GM12878 (cell line): ENCODE measurements around the gene TRIM4. TPM values are rescaled to one million over a fixed set of nuclear protein-coding genes. Genes with fewer than 3 reads are reported as not detected.

Experiments used
- ATAC-seq: fragments of 200-7000 bp; cut with Tn5 transposase; 3 replicates; pipeline ENCODE4 v1.9.1; 2020; ENCODE audit warnings: mild to moderate bottlenecking, moderate library complexity
- BruUV-seq: library from RNA; stranded (reverse); fragments of 400-500 nt; replicated peaks from 2 replicates; lab custom pipeline; 2021; lab: Mats Ljungman, UMichigan
- CTCF ChIA-PET: fragments of 300-600 bp; sonication (Branson Sonifier 250); formaldehyde crosslinking; extraction: SDS; loops from one replicate; lab custom pipeline; 2021; ENCODE audit warnings: inconsistent platforms; lab: Yijun Ruan, JAX
- POLR2A ChIA-PET: fragments of 350-600 bp; formaldehyde crosslinking; extraction: SDS; loops from one replicate; lab custom pipeline; 2021; ENCODE audit warnings: inconsistent platforms; lab: Charles Lee
- RAD21 ChIA-PET: fragments of 300-600 bp; sonication (Branson Sonifier 250); formaldehyde crosslinking; loops from one replicate; lab custom pipeline; 2023; ENCODE audit warnings: antibody characterized with exemption; ENCODE audit not compliant: unreplicated experiment; lab: Charles Lee
- SMC1A ChIA-PET: fragments of 300-600 bp; sonication (Branson Sonifier 250); formaldehyde crosslinking; loops from one replicate; lab custom pipeline; 2023; ENCODE audit not compliant: unreplicated experiment, uncharacterized antibody; lab: Charles Lee
- DNase-seq: peaks from one replicate; pipeline ENCODE4 v3.0.0-alpha.2; 2011; ENCODE audit warnings: low read depth, low spot score
- FAIRE-seq: peaks from 3 replicates; lab custom pipeline; 2011; peaks lifted over from hg19 to GRCh38; lab: Jason Lieb, UNC
- H2AFZ ChIP-seq: 2 replicates; pipeline ENCODE4 v1.6.0; 2011; ENCODE audit warnings: low read depth, low read length, control low read depth; ENCODE audit not compliant: control insufficient read depth
- H3K27ac ChIP-seq: 2 replicates; pipeline ENCODE4 v1.5.1; 2011; ENCODE audit warnings: control low read depth; ENCODE audit not compliant: control insufficient read depth, insufficient read depth
- H3K27me3 ChIP-seq, 2 experiments: replicated peaks in 1 of 2; 2 replicates each; pipeline versions ENCODE4 v1.6.0 to v1.6.1; 2011; ENCODE audit warnings: low read length in 1 of 2; ENCODE audit not compliant: control insufficient read depth in 2 of 2, insufficient read depth in 2 of 2
- H3K36me3 ChIP-seq, 2 experiments: 2 replicates each; pipeline ENCODE4 v1.5.1; 2011; ENCODE audit warnings: low read length in 1 of 2; ENCODE audit not compliant: control insufficient read depth in 2 of 2, insufficient read depth in 2 of 2
- H3K4me1 ChIP-seq: 2 replicates; pipeline ENCODE4 v1.6.1; 2011; ENCODE audit warnings: mild to moderate bottlenecking, low read length, moderate library complexity, mixed read lengths; ENCODE audit not compliant: control insufficient read depth, insufficient read depth
- H3K4me2 ChIP-seq: 2 replicates; pipeline ENCODE4 v1.6.0; 2011; ENCODE audit warnings: control low read depth; ENCODE audit not compliant: control insufficient read depth, insufficient read depth
- H3K4me3 ChIP-seq: fragments of 200-600 bp; sonication (generic); 2 replicates; pipeline ENCODE4 v1.5.1; 2016
- H3K79me2 ChIP-seq: 2 replicates; pipeline ENCODE4 v1.6.0; 2011; ENCODE audit warnings: low read length; ENCODE audit not compliant: control insufficient read depth, insufficient read depth
- H3K9ac ChIP-seq: 2 replicates; pipeline ENCODE4 v1.8.0; 2011; ENCODE audit warnings: low read length, control low read depth, mixed read lengths; ENCODE audit not compliant: control insufficient read depth, insufficient read depth
- H3K9me3 ChIP-seq: replicated peaks from 3 replicates; pipeline ENCODE4 v1.5.1; 2011; ENCODE audit warnings: mild to moderate bottlenecking, low read length; ENCODE audit not compliant: control insufficient read depth, insufficient read depth
- H4K20me1 ChIP-seq: 2 replicates; pipeline ENCODE4 v1.6.0; 2011; ENCODE audit not compliant: control insufficient read depth, insufficient read depth
- CUX1 ChIP-seq: IDR thresholded peaks from 2 replicates; pipeline ENCODE4 v1.6.1; 2012; ENCODE audit warnings: improper control_type of control experiment, low read depth, low read length; ENCODE audit not compliant: insufficient replicate concordance
- ETV6 ChIP-seq, 2 experiments: fragments of 450-650 bp in 1 of 2; IDR thresholded peaks in 1 of 2; conservative IDR thresholded peaks in 1 of 2; 2 replicates each; pipeline ENCODE4 v1.6.1; 2014; ENCODE audit warnings: antibody characterized with exemption in 1 of 2, borderline replicate concordance in 1 of 2, low read depth in 1 of 2, mild to moderate bottlenecking in 1 of 2, moderate library complexity in 1 of 2
- IRF3 ChIP-seq: fragments of 450-650 bp; IDR thresholded peaks from 2 replicates; pipeline ENCODE4 v1.6.1; 2014; ENCODE audit warnings: mild to moderate bottlenecking
- NFYA ChIP-seq: IDR thresholded peaks from 2 replicates; pipeline ENCODE4 v1.6.1; 2011; ENCODE audit warnings: low read depth, mild to moderate bottlenecking, low read length, improper control_type of control experiment, borderline replicate concordance
- PAX8 ChIP-seq: fragments of 450-650 bp; IDR thresholded peaks from 2 replicates; pipeline ENCODE4 v1.6.1; 2017; ENCODE audit warnings: mild to moderate bottlenecking, moderate library complexity
- SKIL ChIP-seq: fragments of 450-650 bp; IDR thresholded peaks from 2 replicates; pipeline ENCODE4 v1.6.1; 2017; ENCODE audit warnings: mild to moderate bottlenecking, low read depth, inconsistent platforms; ENCODE audit not compliant: poor library complexity, severe bottlenecking
- ZSCAN29 ChIP-seq: fragments of 450-650 bp; IDR thresholded peaks from 2 replicates; pipeline ENCODE4 v1.6.1; 2017; ENCODE audit warnings: mild to moderate bottlenecking, moderate library complexity
- WGBS: methylation state at CpG from one replicate; pipeline ENCODE4 v1.1.6; 2016; ENCODE audit warnings: low lambda C conversion rate; ENCODE audit not compliant: insufficient replicate concordance, insufficient coverage; ENCODE audit errors: missing lambda C conversion rate; 5-methylcytosine and 5-hydroxymethylcytosine counted together
- in situ Hi-C: fragments of 300-500 bp; cut with MboI; formaldehyde crosslinking; loops from 9 replicates; pipeline ENCODE4 v1.14.3; 2018; ENCODE audit warnings: mixed read lengths
- intact Hi-C: fragments of 100-400 bp; cut with micrococcal nuclease; formaldehyde crosslinking; loops from one replicate; pipeline ENCODE4 v1.14.2; 2022; ENCODE audit not compliant: unreplicated experiment
- polyA plus RNA-seq, 11 experiments: library from polyadenylated mRNA; depleted of rRNA in 4 of 11; unstranded in 6 of 11; stranded (reverse) in 5 of 11; fragments of >200 nt; fragmentation: Nextera tagmentation in 4 of 11; fragmentation: Illumina TruSeq in 1 of 11; extraction: Ambion mirVana in 4 of 11; extraction: Trizol in 1 of 11; gene quantifications; 1 replicate in 1 of 11; 2 replicates in 10 of 11; pipeline versions ENCODE4 v1.2.1 to v1.2.3, GENCODE V29; 2011 to 2016; ENCODE audit warnings: inconsistent platforms in 2 of 11, missing spikeins in 2 of 11, low read depth in 1 of 11
- total RNA-seq, 4 experiments: library from RNA; depleted of rRNA in 3 of 4; stranded (reverse); fragments of >200 nt in 3 of 4; fragmentation: Illumina TruSeq in 1 of 4; extraction: Trizol in 1 of 4; gene quantifications; 2 replicates each; pipeline versions ENCODE4 v1.2.1 to v1.2.3, GENCODE V29; 2013 to 2021

Gene TRIM4
- total and polyA plus RNA-seq, 10 of the 15 experiments (the other 5 are each of a cell fraction or from before 2014, with no cell fraction given): 4.8 to 21.8 (median 17.9) TPM

DNA sequence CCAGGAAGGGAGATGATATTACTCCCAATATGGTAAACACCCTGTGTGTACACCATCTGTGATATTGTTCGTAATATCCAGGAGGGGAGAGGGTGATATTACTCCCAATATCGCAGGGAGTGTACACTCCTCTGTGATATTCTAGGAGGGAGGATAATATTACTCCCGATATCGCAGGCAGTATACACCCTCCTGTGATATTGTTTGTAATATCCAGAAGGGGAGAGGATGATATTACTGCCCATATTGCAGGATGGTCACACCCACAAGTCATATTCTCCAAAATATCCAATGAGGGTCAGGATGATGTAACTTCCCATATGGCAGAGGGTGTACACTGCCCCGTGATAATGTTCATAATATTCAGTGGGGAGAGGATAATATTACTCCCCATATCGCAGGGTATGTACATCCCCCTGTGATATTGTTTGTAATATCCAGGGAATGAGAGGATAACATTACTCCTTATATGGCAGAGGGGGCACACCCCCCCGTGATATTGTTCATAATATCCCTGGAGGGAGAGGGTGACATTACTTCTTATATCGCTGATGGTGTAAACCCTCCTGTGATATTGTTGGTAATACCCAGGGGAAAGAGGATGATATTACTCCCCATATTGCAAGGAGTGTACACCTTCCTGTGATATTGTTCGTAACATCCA, 39.4 kb upstream of the TRIM4 start:
- ATAC-seq (no peak), FAIRE-seq (no peak), DNase-seq (no peak)
- no TSS peak for BruUV-seq
- no peak overlapping the region for H3K27ac ChIP-seq
- in situ Hi-C loops (no loop called here), intact Hi-C loops (no loop called here)
- H3K27me3 ChIP-seq: no peaks in the 10 kb centered on the region
- WGBS: 53% methylated on average over 9 of the region's 9 CpGs
- H3K4me3 ChIP-seq: no peak overlapping the region
- RAD21 ChIA-PET: no interaction called here
- CTCF ChIA-PET: no interaction called here
- H3K4me1 ChIP-seq: no peaks in the 10 kb centered on the region
- no peak overlapping the region for H3K9ac ChIP-seq
- no peaks in the 10 kb centered on the region for H3K79me2 ChIP-seq
- POLR2A ChIA-PET: no interaction called here
- TF ChIP-seq SKIL (no peak), IRF3 (no peak), CUX1 (no peak), NFYA (no peak), ZSCAN29 (no peak), PAX8 (no peak), ETV6 (conservative IDR thresholded peaks at IDR 0.05 in 1 of 2, IDR thresholded peaks at IDR 0.05 in 1 of 2; ENCODE audit: borderline replicate concordance in 1 of 2, low read depth in 1 of 2) (no peak)
- no peaks in the 10 kb centered on the region for H4K20me1 ChIP-seq
- no peak overlapping the region for H3K4me2 ChIP-seq
- H2AFZ ChIP-seq: no peak overlapping the region
- no peaks in the 10 kb centered on the region for H3K36me3 ChIP-seq
- no peaks in the 10 kb centered on the region for H3K9me3 ChIP-seq
- SMC1A ChIA-PET: no interaction called here
